GM10266 (cell line): ENCODE measurements around the gene SPATS2.
A peak's percentile ranks its signal among the peaks of the same experiment; 100 is the strongest.

Source experiments
- DNase-seq: peaks from one replicate; pipeline ENCODE4 v3.0.0; 2012; ENCODE audit errors: extremely low spot score
- TF ChIP-seq, protein P1 (sequence below): IDR thresholded peaks from 2 replicates; pipeline ENCODE4 v1.5.1; 2012; ENCODE audit warnings: mild to moderate bottlenecking, low read depth; ENCODE audit not compliant: control insufficient read depth, insufficient read depth; ENCODE audit errors: missing control alignments

The SPATS2 gene

GRCh38 chr12:49442915-49443314 lies 75.7 kb downstream of the SPATS2 start:
- TF ChIP-seq, protein P1, sequence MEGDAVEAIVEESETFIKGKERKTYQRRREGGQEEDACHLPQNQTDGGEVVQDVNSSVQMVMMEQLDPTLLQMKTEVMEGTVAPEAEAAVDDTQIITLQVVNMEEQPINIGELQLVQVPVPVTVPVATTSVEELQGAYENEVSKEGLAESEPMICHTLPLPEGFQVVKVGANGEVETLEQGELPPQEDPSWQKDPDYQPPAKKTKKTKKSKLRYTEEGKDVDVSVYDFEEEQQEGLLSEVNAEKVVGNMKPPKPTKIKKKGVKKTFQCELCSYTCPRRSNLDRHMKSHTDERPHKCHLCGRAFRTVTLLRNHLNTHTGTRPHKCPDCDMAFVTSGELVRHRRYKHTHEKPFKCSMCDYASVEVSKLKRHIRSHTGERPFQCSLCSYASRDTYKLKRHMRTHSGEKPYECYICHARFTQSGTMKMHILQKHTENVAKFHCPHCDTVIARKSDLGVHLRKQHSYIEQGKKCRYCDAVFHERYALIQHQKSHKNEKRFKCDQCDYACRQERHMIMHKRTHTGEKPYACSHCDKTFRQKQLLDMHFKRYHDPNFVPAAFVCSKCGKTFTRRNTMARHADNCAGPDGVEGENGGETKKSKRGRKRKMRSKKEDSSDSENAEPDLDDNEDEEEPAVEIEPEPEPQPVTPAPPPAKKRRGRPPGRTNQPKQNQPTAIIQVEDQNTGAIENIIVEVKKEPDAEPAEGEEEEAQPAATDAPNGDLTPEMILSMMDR: no peak
- DNase-seq: no peak

DNA sequence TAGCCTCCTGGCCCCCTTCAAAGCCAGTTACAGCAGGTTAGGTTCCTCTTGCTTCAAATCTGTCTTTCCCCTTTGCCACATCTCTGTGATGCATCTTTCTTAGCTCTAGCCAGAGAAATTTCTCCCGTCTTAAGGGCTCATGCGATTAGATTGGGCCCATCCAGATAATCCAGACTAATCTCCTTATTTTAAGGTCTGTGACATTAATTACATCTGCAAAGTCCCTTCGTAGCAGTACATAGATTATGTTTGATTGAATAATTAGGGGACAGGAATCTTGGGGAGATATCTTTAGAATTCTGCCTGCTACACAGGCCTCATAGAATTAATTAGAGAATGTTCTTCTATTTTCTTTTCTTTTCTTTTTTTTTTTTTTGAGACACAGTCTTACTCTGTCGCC lies 79.3 kb downstream of the SPATS2 start:
- DNase-seq: no peak
- TF ChIP-seq, protein P1: no peak

GRCh38 chr12:49448858-49449257 lies 81.6 kb downstream of the SPATS2 start:
- TF ChIP-seq, protein P1: no peak
- DNase-seq: no peak

DNA sequence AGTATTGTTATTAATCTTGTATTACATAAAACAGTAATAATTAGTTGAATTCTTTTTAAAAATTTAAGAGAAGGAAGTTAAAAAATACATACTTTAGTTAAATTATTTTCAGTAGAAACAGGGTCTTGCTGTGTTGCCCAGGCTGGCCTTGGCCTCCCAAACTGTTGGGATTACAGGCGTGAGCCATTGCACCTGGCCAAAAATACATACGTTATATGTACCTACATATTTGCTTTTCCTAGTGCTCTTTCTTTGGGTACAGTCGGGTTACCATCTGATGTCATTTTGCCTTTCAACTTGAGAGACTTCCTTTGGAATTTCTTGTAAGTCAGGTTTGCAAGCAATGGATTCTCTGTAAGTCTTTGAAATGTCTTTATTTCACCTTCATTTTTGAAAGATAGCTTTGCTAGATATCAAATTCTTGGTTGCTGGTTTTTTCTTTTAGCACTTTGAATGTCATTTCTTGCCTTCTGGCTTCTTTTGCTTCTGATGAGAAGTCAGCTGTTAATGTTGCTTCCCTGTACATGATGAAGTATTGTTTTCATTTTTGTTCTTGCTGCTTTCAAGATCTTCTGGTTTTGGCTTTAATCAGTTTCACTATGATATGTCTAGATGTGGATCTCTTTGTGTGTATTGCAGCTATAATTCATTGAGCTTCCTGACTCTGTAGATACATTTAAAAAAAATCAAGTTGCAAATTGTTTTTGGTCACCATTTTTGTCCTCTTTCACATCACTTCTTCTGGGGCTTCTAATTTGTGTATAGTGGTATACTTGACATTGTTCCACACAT lies 84.4 kb downstream of the SPATS2 start:
- peak; percentile 65 for DNase-seq
- TF ChIP-seq, protein P1: no peak

GRCh38 chr12:49455501-49455900 lies 88.2 kb downstream of the SPATS2 start:
- no peak for DNase-seq
- TF ChIP-seq, protein P1: no peak

GRCh38 chr12:49456131-49456679 lies 88.9 kb downstream of the SPATS2 start:
- TF ChIP-seq, protein P1: no peak
- DNase-seq: no peak

DNA sequence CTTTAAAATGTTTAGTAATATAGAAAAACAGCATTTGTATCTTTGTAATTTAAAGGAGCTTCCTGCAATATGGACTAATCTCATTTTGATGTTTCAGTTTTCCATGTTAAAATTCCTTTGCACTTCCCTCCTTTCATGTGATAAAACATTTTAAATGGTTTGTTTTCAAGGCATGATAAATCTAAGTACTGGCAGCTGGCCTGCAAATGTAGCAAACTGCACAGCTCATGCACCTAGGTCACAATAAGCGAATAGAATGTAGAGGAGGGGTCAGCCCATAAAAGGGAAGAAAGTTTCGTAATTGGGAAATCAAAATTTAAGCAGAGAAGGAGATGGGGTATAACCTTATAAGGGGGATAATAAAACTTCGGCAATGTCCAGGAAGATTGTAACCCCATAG lies 91.6 kb downstream of the SPATS2 start:
- DNase-seq: no peak
- TF ChIP-seq, protein P1: no peak
